Epithelial cell of proximal tubule (primary cell): ENCODE measurements around the gene MRPL22. TPM values are rescaled to one million over a fixed set of nuclear protein-coding genes. Genes with fewer than 3 reads are reported as not detected.

Experiments
- DNase-seq: peaks from one replicate; pipeline ENCODE4 v3.0.0-alpha.2; 2011; ENCODE audit warnings: low read depth
- H3K4me3 ChIP-seq: 2 replicates; pipeline ENCODE4 v1.5.1; 2011; ENCODE audit warnings: low read depth, mild to moderate bottlenecking, low read length
- total RNA-seq: library from RNA; depleted of rRNA; stranded (reverse); fragments of >200 nt; gene quantifications from 2 replicates; pipeline ENCODE4 v1.2.3, GENCODE V29; 2015
- TF ChIP-seq, protein P1 (sequence below): conservative IDR thresholded peaks from 2 replicates; pipeline ENCODE4 v1.5.1; 2012; ENCODE audit warnings: low read depth, mild to moderate bottlenecking, low read length

Gene MRPL22
- total RNA-seq, 1 donor from 2014 or later = 20.3 TPM

GRCh38 chr5:154962494-154962893 lies 21.6 kb downstream of the MRPL22 start:
- TF ChIP-seq, protein P1, sequence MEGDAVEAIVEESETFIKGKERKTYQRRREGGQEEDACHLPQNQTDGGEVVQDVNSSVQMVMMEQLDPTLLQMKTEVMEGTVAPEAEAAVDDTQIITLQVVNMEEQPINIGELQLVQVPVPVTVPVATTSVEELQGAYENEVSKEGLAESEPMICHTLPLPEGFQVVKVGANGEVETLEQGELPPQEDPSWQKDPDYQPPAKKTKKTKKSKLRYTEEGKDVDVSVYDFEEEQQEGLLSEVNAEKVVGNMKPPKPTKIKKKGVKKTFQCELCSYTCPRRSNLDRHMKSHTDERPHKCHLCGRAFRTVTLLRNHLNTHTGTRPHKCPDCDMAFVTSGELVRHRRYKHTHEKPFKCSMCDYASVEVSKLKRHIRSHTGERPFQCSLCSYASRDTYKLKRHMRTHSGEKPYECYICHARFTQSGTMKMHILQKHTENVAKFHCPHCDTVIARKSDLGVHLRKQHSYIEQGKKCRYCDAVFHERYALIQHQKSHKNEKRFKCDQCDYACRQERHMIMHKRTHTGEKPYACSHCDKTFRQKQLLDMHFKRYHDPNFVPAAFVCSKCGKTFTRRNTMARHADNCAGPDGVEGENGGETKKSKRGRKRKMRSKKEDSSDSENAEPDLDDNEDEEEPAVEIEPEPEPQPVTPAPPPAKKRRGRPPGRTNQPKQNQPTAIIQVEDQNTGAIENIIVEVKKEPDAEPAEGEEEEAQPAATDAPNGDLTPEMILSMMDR = no peak
- H3K4me3 ChIP-seq = no peak overlapping the region
- no peak for DNase-seq

GRCh38 chr5:154966081-154966841 lies 25.4 kb downstream of the MRPL22 start:
- no peak overlapping the region for H3K4me3 ChIP-seq
- TF ChIP-seq, protein P1 = no peak
- no peak for DNase-seq

DNA sequence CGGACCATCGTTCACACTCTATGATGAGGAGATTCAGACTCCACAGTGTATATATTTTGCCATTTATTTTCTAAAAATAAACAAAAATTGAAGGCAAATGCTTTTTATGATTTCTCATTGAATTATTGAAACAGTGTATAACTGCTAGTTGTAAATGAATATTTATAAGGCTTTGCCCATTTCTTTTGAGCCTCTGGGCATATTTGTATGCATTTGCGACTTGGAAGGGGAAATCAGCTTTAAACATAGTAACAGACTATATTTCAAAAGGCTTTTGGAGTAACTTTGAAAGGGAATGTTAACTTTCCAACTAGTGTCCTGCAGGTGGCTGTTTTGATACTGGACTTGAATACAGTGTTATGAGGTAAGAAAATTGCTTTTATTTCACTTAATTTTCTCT lies 26.0 kb downstream of the MRPL22 start:
- TF ChIP-seq, protein P1 = no peak
- no peak for DNase-seq
- no peak overlapping the region for H3K4me3 ChIP-seq

- TF ChIP-seq, protein P1 = peak; percentile 70
- DNase-seq = no peak
These were observed 26.6 kb downstream of the MRPL22 start for GRCh38 chr5:154967421-154968024.

GRCh38 chr5:154968953-154969352 lies 28.1 kb downstream of the MRPL22 start:
- H3K4me3 ChIP-seq = no peak overlapping the region
- DNase-seq = no peak
- TF ChIP-seq, protein P1 = no peak

More at GRCh38 chr5:154967421-154968024, 26.6 kb downstream of the MRPL22 start:
- H3K4me3 ChIP-seq = no peak overlapping the region

- TF ChIP-seq, protein P1 = no peak
- no peak for DNase-seq
- H3K4me3 ChIP-seq = no peak overlapping the region
These were observed 29.9 kb downstream of the MRPL22 start for GRCh38 chr5:154970759-154971158.

DNA sequence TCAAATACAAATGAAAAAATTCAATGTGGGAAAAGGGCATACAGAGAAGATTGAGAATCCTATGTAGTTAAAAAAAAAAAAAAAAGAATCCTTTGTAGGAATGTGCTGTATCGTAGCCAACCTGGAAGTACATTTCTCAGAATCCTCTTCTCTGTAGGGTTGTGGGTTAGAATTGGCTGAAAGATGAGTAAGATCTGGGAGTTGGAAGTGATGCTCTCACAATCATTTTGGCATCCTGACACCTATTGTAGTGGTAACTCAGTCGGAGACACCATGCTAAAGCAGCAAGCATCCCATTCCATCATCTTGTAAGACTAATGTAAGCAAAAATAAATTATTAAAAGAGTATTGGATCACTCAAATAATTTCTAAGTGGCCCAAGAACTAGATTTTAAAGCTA lies 30.6 kb downstream of the MRPL22 start:
- no peak overlapping the region for H3K4me3 ChIP-seq
- TF ChIP-seq, protein P1 = no peak
- no peak for DNase-seq
